ENCODE results near the gene SSU72. TPM values are rescaled to one million over a fixed set of nuclear protein-coding genes. Genes with fewer than 3 reads are reported as not detected.
A peak's percentile ranks its signal among the peaks of the same experiment; 100 is the strongest.
"Not testable (repeated sequence)": the region's sequence is repeated elsewhere in the genome, so short reads cannot be mapped to it uniquely, and the experiment has no call there.

SSU72 gene
- total RNA-seq, 4 donors from 2014 or later, result 44.0 to 273 (median 78.4) TPM

- H3K9me3 ChIP-seq, H3K4me3 ChIP-seq, H3K4me1 ChIP-seq, H3K36me3 ChIP-seq, H3K27me3 ChIP-seq: not testable (repeated sequence)
- TF ChIP-seq CTCF (IDR thresholded peaks at IDR 0.05), result peak; percentile 13 to 69 (median 54)
- peak; percentile 57 to 58 for DNase-seq
- H3K27ac ChIP-seq, result peak overlapping the region; percentile 75 to 84
- intact Hi-C loops (cut with DNase I; ENCODE audit: low total_unique reads), result loop anchor here (10.0 kb wide), 1 partner anchor 121 kb away; no protein-coding TSS in a partner anchor
Observed at GRCh38 chr1:1505366-1505798, 69.3 kb downstream of the SSU72 start.

GRCh38 chr1:1504777-1505365 lies 69.8 kb downstream of the SSU72 start:
- intact Hi-C loops (cut with DNase I; ENCODE audit: low total_unique reads), result loop anchor here (10.0 kb wide), 1 partner anchor 120 kb away; no protein-coding TSS in a partner anchor
- not testable (repeated sequence) for H3K36me3 ChIP-seq, H3K4me1 ChIP-seq, H3K9me3 ChIP-seq, H3K4me3 ChIP-seq, H3K27me3 ChIP-seq
- H3K27ac ChIP-seq, result peak overlapping the region; percentile 75 to 84
- peak; percentile 45 to 69 (median 62) for TF ChIP-seq CTCF (IDR thresholded peaks at IDR 0.05)
- peak; percentile 74 for DNase-seq

- H3K27ac ChIP-seq; H3K4me1 ChIP-seq; H3K36me3 ChIP-seq; H3K27me3 ChIP-seq; H3K9me3 ChIP-seq; DNase-seq; intact Hi-C loops (cut with DNase I; ENCODE audit: low total_unique reads); H3K4me3 ChIP-seq: not testable (repeated sequence)
Observed at GRCh38 chr1:1495461-1495975, 79.1 kb downstream of the SSU72 start.

- H3K4me3 ChIP-seq; H3K9me3 ChIP-seq; H3K27ac ChIP-seq; H3K27me3 ChIP-seq; H3K4me1 ChIP-seq; intact Hi-C loops (cut with DNase I; ENCODE audit: low total_unique reads); H3K36me3 ChIP-seq; DNase-seq: not testable (repeated sequence)
Observed at GRCh38 chr1:1494311-1494710, 80.4 kb downstream of the SSU72 start.

Other genes starting within 250 kb of the SSU72 start
- gene TAS1R3, start 243.6 kb downstream of the SSU72 start, total RNA-seq, result under 1 TPM in 2 of 4 donors, not detected in 2; 0.14 to 0.34 TPM
- gene DVL1, start 225.4 kb downstream of the SSU72 start, total RNA-seq, result 10 to 100 TPM; 35.6 to 94.5 (median 49.7) TPM
- 100 to 1,000 TPM in 2 of 4 donors, 10 to 100 TPM in 2; 86.1 to 143 (median 117) TPM for gene MXRA8, start 216.3 kb downstream of the SSU72 start, total RNA-seq
- 10 to 100 TPM; 13.2 to 75.8 (median 31.1) TPM for gene AURKAIP1, start 199.7 kb downstream of the SSU72 start, total RNA-seq
- gene CCNL2, start 175.5 kb downstream of the SSU72 start, total RNA-seq, result 100 to 1,000 TPM; 207 to 351 (median 281) TPM
- gene MRPL20, start 167.6 kb downstream of the SSU72 start, total RNA-seq, result 100 to 1,000 TPM in 1 of 4 donors, 10 to 100 TPM in 3; 34.3 to 114 (median 65.1) TPM
- gene ANKRD65, start 153.6 kb downstream of the SSU72 start, total RNA-seq, result 10 to 100 TPM in 2 of 4 donors, 1 to 10 TPM in 2; 1.3 to 20.0 (median 6.7) TPM
- 10 to 100 TPM; 15.6 to 67.1 (median 47.1) TPM for gene VWA1, start 139.2 kb downstream of the SSU72 start, total RNA-seq
- gene ATAD3C, start 125.2 kb downstream of the SSU72 start, total RNA-seq, result 1 to 10 TPM in 2 of 4 donors, under 1 TPM in 1, not detected in 1; 0.77 to 3.8 (median 1.7) TPM
- 10 to 100 TPM in 3 of 4 donors, 1 to 10 TPM in 1; 2.1 to 20.5 (median 17.8) TPM for gene ATAD3B, start 103.1 kb downstream of the SSU72 start, total RNA-seq
- 10 to 100 TPM in 3 of 4 donors, 1 to 10 TPM in 1; 1.8 to 14.8 (median 11.7) TPM for gene ATAD3A, start 62.7 kb downstream of the SSU72 start, total RNA-seq
- gene TMEM240, start 34.2 kb downstream of the SSU72 start, total RNA-seq, result 10 to 100 TPM in 1 of 4 donors, 1 to 10 TPM in 1, not detected in 2; 9.4 to 16.3 TPM
- under 1 TPM in 2 of 4 donors, not detected in 2; 0.40 to 0.48 TPM for gene FNDC10, start 25.3 kb upstream of the SSU72 start, total RNA-seq
- gene MIB2, start 40.6 kb upstream of the SSU72 start, total RNA-seq, result 10 to 100 TPM; 43.0 to 78.2 (median 57.6) TPM
- 10 to 100 TPM; 10.0 to 97.3 (median 43.7) TPM for gene MMP23B, start 57.3 kb upstream of the SSU72 start, total RNA-seq
- gene CDK11B, start 84.1 kb upstream of the SSU72 start, total RNA-seq, result 10 to 100 TPM in 2 of 4 donors, 1 to 10 TPM in 2; 6.8 to 28.5 (median 11.8) TPM
- gene SLC35E2B, start 117.9 kb upstream of the SSU72 start, total RNA-seq, result 10 to 100 TPM; 19.1 to 59.2 (median 52.5) TPM
- 10 to 100 TPM in 2 of 4 donors, 1 to 10 TPM in 2; 1.8 to 60.0 (median 7.5) TPM for gene CDK11A, start 149.5 kb upstream of the SSU72 start, total RNA-seq
- 10 to 100 TPM; 40.1 to 76.9 (median 51.8) TPM for gene NADK, start 203.6 kb upstream of the SSU72 start, total RNA-seq

Data from uterus (tissue), 4 donors.